HG02981 (cell line): Measurements from ENCODE around the gene CCDC63.

Experiments used
- ATAC-seq: cut with Tn5 transposase; IDR thresholded peaks from one replicate; pipeline ENCODE4 v1.9.1; 2021; ENCODE audit warnings: mild to moderate bottlenecking, moderate library complexity; ENCODE audit not compliant: unreplicated experiment

The CCDC63 gene

DNA sequence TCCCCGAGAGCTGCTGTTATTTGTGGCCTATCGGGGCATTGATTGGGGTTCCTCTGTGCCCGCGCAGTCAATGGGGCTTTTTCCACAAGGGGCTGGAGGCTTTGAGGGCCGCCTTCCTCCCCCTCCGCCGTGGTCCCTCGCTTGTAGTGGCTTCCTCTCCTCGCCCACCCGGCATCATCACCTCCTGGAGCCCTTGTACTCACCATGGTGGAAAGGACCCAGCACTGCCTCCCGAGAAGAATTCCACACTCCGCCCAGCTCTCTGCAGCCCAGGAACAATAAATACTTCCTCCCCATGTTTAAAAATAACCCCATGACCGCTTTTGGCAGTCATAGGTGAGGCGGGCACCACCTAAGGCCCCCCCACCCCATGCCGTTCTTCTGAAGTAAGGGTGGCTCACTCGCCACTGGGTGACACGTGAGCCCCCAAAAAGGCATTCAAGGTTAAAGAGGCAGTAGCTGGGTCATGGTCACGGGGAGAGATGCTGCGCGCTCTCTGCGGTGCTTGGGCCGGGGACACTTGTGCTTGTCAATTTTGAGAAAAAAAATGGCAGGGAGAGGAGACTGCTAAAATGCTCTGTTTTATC, 73.6 kb downstream of the CCDC63 start, which contains the start of gene MYL2:
Gene MYL2, minus strand, starts transcription at position 256 of the 587 bp plus-strand sequence. Its CDS starts 50 bp downstream, at position 206.
- no peak for ATAC-seq

GRCh38 chr12:110921262-110921661, 74.5 kb downstream of the CCDC63 start:
- ATAC-seq = no peak

- ATAC-seq = no peak
Observed at GRCh38 chr12:110922652-110923051, 75.9 kb downstream of the CCDC63 start.

DNA sequence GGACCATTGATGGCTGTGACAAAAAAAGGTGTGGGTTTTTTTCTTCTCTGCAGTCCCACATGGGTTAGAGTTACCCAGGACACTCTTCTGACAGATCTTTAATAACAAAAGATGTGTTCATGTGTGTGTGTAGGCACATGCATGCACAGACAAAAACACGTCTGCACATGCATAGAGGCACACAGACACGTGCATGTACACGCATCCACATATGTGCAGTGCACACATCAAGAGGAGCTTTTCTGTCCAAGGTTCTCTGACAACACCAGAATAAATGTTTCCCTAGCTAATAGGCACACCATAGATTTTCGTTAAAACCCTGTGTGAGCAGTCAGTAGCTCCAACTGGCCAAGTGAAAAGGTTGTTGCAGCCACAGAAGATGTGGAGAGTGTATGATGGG, 76.4 kb downstream of the CCDC63 start:
- no peak for ATAC-seq

DNA sequence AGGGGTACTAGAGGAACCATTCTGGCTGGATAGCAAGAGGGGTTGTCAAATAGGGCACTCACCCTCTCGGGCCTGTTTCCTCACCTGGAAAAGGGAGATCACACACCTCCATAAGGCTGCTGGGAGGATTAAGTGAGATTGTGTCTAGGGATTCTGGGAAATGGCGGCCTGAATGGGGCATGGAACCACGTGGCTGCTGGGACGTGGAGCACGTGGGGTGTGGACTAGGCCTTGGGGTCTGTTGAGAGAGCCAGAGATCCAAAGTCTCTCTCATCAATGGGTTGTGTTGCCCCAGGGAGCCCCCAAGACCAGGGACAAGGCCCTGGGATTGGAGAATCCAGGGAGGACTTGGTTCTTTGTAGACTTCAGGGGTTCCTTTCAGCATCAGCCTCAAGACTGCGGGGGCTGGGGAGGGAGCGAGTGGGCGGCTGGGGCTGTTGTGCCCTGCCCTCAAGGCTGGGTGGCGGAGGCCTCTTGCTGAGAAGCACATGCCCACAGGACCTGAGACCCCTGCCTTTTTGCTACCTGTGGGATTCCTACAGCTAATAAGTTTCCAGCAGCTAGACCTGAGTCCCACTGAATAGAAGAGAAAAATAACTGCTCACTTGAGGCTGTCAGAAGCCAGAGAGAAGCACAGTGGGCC, 77.0 kb downstream of the CCDC63 start:
- no peak for ATAC-seq

- ATAC-seq = no peak
Observed at GRCh38 chr12:110927546-110927945, 80.8 kb downstream of the CCDC63 start.

DNA sequence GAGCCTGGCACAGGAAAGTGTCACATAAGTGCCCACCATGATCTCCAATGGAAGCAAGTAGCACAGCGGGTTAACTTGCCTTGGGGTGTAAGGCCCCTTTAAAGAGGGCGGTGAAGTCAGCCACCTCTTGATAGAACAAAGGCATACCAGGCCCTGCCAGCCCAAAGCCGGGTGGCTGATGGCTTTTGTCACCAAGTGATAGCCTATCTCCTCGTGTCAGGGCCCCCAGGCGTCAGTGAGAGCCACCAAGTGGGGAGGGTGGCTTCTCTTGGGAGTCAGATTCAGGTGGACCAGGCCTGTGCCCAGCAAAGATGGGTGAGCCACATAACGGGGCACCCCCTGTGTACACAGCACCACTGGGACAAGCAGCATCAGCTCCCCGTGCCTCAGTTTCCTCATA, 81.9 kb downstream of the CCDC63 start:
- no peak for ATAC-seq

DNA sequence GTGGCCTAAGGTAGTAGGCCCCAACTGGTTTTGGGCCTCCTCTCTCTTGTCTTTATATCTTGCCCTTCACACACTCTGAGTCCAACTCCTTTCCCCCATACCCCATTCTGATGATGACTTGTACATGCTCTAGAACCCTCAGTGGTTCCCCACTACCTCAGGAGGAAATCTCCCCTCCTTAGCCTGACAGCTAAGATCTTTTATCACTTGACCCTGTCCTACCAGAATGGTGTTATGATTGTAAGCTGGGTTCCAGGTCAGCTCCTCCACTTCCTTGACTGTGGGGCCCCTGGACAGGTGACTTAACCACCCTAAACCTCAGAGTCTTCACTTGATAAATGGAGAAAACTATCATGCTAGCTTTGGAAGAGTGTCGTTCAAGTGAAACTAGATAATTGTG, 83.0 kb downstream of the CCDC63 start:
- ATAC-seq = no peak

DNA sequence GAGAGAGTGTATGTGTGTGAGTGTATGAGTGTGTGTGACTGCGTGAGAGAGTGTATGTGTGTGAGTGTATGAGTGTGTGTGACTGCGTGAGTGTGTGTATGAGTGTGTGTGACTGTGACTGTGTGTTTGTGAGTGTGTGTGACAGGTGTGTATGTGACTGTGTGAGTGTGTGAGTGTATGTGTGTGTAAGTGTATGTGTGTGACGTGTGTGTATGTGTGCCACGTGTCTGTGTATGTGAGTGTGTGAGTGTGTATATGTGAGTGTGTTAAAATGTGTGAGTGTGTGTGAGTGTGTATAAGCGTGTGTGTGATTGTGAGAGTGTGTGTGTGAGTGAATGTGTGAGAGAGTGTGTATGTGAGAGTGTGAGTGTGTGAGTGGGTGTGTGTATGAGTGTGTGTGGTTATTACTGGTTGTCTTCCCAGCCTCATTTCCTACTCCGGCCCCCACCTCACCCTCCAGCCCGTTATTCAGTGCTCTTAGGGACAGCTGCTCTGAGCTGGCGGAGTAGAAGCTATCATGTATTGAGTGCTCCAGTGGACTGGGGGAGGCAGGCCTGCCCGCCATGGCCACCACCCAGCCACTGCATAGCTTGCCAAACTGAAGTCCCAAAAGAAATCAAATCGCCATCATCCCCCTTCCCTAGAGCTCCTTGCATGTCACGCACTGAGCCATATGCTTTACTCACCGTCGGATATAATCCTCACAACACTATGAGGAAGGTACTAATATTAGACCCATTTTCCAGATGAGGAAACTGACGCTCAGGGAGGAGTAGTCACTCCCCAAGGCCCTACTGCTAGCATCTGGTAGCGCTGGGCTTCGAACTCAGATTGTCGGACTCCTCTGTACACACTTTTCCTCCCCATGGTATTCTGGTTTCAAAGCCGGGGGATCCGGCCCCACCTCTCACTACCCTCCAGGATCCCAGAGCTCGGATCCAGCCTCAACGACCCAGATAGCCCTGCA, 83.8 kb downstream of the CCDC63 start:
- no peak for ATAC-seq

GRCh38 chr12:110931315-110931728, 84.5 kb downstream of the CCDC63 start:
- ATAC-seq = no peak

DNA sequence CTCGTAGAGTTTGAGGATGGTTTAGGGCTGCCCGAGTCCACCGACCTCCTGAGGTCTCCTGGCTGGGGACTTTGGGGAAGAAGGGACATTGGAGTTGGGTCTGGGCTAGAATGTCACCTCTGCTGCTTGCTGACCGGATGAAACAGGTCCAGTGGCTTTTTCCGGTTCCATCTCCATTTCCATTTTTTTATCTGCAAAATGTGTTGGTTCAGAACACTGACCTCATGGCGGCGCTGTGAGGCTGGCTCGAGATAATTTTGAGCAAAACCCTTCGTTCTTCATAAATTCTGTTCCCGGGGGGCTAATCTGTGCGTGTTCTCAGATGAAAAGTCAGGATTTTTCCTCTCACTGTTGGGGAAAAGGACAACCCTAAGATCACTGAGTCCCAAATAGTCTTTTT, 85.3 kb downstream of the CCDC63 start:
- no peak for ATAC-seq

DNA sequence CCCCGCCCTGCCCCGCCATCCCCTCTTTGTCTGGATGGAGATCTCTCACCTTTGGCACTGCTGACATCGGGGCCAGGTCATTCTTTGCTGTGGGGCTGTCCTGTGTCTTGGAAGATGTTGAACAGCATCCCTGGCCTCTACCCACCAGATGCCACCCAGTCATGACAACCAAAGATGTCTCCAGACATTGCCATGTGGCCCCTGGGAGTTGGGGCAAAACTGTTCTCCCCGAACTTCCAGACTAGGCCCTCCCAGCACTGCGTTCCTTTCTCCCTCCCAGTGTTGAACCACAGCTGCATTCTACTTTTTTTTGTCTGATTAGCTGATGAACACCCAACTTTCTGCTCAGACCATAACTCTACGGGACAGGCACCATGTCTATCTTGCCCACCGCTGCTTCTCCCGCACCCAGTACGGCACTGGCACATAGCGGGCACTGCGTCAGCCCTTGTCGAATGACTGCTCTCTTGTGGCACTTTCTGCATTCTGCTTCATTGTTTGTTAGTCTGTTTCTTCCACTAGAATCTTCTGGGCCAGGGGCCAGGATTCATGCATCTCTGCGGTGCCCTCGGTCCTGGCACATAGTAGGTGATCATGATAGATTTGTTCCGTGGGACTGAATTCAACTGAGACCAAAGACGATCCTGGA, 86.7 kb downstream of the CCDC63 start:
- no peak for ATAC-seq

GRCh38 chr12:110934093-110934852, 87.5 kb downstream of the CCDC63 start:
- no peak for ATAC-seq

DNA sequence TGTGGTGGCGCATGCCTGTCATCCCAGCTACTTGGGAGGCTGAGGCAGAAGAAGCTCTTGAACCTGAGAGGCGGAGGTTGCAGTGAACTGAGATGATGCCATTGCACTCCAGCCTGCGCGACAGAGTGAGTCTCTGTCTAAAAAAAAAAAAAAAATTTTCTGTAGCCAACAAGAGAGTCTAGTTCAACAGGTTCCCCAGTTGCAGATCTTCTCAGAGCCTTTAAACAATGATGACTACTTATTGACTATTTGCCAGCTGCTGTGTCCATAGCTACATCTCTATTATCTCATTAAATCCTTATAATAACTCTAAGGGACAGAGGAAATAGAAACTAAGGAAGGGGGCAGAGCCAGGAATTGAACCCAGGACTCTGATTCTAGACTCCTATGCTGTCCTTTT, 88.8 kb downstream of the CCDC63 start:
- ATAC-seq = no peak

GRCh38 chr12:110936367-110937103, 89.7 kb downstream of the CCDC63 start:
- ATAC-seq = no peak

DNA sequence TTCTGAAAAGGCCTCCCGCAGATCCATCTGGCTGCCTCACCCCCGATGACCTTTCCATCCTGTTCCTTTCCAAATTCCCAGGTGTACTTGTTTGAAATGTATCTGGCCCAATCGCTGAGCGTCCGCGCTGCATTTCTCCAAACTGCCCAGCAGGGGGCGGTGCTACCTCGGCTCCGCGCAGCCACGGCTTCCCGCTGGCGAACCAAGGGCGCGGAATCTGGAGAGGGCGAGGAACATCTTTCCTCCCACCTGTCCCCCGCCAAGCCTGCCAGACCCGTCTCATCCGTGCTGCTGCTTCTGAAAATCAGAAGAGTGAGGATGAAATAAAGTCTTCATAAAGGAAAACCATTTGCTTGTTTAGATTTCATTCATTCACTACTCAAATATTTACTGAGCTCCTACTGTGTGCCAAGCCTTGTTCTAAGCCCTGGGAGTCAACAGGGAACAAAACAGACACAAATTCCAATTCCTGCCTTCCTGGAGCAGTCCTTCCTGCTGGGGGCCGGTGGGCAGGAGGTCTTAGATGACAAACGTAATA, 90.4 kb downstream of the CCDC63 start:
- ATAC-seq = no peak

DNA sequence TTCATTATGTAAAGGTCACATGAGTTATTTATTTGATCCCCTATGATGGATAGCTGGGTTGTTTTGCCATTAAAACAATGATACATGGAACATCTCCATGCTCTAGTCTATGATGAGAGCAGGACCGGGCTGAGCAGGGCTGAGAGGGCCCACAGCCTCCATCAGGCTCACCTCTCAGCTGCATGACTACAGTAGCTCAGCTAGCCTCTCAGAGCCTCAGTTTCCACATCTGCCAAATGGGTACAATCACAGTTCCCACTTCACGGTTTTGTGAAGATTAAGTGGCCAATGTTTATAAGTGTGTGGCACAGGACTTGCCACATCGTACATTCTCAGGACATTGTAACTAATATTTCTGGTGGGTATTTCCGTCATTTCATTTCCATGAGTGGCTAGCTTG, 93.5 kb downstream of the CCDC63 start:
- ATAC-seq = no peak

DNA sequence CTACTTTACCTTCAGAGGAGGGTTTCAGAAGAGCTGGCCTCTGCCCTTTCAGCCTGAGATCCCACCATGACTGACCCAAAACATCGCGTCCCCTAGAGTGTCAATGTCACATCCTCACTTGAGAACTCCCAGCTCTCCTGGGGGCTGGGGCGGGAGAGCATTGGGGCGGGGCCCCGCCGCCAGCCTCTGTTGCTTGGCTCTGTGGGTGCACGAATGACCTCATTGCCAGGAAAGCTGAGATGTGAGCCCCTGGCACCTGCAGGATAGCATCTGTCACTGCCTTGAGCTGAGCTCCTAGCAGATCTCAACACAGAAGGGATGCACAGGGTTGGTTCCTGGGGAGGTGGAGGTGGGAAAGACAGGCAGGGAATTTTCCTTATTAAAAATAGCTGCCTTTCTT, 94.1 kb downstream of the CCDC63 start:
- no peak for ATAC-seq

GRCh38 chr12:110941391-110941790, 94.6 kb downstream of the CCDC63 start:
- ATAC-seq = no peak

DNA sequence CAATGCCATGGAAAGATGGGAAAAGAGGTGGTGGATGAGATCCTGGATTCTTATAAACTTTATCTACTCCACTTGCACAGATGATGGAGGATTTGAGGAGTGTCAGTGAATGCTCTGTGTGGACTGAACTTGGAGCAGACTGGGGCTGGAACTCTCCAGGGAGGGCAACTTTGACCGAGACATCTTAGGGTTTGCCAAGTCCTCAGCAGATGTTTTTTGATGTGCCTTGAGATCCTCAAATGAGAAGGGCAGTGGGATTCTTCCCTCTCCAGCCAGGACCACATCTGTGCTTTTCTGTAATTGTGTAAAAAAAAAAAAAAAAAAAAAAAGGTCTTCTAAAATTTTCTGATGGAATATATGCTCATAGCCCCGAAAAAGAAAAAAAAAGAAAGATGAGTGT, 96.6 kb downstream of the CCDC63 start:
- ATAC-seq = no peak
